Left lobe of liver (tissue), 2 donors: ENCODE results near the gene IMPA2. TPM values are rescaled to one million over a fixed set of nuclear protein-coding genes. Genes with fewer than 3 reads are reported as not detected.
"Not testable (repeated sequence)": the region's sequence is repeated elsewhere in the genome, so short reads cannot be mapped to it uniquely, and the experiment has no call there.

Experiments
- ATAC-seq: fragments of 200-7000 bp; cut with Tn5 transposase; one replicate; pipeline ENCODE4 v1.9.1; 2020; ENCODE audit warnings: mild to moderate bottlenecking, moderate library complexity
- DNase-seq: peaks from one replicate; pipeline ENCODE4 v3.0.0-alpha.2; 2020; ENCODE audit warnings: low spot score
- total RNA-seq: library from RNA; stranded (reverse); gene quantifications from one replicate; pipeline ENCODE4 v1.2.1, GENCODE V29; 2021
- donor health status: DM: no; HTN: no; CAD: no; lungs with moderate emphysema.
- donor health status: DM: no; HTN: yes; CAD: no.

Gene IMPA2
- total RNA-seq, 1 donor from 2014 or later: 51.3 TPM

DNA sequence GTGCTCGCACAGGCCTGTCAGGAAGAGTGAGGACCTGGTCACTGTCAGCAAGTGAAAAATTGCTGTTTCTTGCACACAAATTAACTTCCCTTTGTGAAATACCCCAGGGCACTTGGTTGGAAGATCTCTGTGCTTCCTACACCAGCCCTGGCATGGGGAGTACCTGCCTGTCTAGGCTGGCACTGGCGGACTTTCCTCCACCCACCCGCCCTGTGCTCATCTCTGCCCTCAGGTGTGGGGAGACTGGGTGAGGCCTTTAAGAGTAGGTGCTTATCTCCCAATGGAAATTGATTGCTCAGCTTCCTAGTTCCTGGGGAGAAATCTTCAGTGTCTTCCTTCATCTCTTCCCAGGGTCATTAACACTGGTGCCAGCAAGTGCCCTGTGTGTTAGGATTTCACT, 42.1 kb downstream of the IMPA2 start:
- no peak for DNase-seq
- no peak for ATAC-seq

DNA sequence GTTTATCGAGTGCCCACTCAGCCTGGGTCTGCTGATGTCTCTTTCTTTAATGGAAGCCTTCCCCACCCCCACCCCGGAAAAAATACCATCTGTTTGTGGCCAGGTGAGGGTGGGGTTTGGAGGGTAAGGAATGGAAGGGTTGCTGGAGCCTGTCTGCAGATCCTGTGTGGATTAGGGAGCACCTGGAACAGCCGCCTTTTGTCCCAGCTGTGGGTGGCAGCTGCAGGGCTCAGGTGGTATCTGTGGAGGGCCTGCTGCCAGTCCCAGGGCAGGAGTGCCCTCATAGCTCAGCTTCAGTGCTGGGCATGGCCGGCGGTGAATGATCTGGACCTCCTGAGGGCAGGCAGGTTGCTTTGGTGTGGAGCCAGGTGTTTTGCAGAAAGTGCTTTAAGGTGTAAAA, 45.3 kb downstream of the IMPA2 start:
- ATAC-seq (peak; percentile 45), DNase-seq (no peak)

DNA sequence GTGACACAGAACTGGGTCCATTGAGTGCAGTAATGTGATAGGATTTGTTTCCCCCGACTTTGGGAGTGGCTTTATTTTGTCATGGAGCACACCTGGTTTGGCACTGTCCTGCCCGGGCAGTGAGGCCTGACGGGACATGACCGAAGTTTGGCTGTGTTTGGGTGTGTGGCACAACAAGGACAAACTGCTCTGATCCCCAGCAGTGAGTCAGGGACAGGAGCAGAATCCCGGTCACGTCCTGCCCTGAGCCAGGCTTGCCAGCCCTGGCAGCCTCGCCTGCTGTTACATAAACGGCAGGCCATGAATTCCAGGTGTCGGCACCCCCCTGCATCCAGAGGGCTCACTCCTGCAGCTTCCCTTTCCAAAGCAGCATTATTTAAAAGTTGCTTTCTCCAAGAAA, 45.7 kb downstream of the IMPA2 start:
- ATAC-seq: peak; percentile 98

DNA sequence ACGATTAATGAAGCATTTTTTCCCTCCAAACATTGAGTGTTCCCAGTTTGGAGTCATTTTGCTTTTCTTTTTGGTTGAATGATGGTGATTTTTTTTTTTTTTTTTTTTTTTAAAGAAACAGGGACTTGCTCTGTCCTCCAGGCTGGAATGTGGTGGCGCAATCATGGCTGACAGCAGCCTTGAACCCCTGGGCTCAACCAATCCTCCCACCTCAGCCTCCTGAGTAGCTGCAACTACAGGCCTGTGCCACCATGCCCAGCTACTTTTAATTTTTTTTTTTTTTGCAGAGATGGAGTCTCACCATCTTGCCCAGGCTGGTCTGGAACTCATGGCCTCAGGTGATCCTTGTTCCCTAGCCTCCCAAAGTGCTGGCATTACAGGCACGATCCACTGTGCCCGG, 46.2 kb downstream of the IMPA2 start:
- ATAC-seq (no peak), DNase-seq (no peak)

More for the DNA sequence above, 45.7 kb downstream of the IMPA2 start:
- DNase-seq: peak; percentile 95

DNA sequence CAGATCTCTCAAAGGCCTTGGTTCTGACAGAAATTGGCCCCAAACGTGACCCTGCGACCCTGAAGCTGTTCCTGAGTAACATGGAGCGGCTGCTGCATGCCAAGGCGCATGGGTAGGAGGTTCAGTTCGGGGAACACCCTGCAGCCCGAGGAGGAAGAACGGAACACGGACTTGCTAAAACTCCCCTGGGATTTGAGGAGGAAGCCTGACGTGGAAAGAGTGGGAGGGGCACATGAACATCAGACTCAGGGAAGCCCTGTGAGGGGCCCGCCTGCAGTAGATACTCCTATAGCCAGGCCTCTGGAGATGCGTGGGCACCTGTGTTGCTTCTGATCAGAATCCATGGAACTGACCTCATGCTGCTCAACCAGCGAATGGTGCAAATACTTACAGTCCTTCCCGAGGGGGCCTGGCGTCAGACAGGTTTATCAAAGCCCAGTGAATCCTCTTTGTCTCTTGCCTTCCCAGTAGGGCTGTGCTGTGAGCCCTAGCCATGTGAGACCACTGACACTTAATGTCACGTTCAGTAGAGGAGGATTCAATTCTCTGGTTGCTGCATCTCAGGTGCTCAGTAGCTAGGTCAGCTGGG, 46.8 kb downstream of the IMPA2 start:
- ATAC-seq: no peak
- DNase-seq: no peak

DNA sequence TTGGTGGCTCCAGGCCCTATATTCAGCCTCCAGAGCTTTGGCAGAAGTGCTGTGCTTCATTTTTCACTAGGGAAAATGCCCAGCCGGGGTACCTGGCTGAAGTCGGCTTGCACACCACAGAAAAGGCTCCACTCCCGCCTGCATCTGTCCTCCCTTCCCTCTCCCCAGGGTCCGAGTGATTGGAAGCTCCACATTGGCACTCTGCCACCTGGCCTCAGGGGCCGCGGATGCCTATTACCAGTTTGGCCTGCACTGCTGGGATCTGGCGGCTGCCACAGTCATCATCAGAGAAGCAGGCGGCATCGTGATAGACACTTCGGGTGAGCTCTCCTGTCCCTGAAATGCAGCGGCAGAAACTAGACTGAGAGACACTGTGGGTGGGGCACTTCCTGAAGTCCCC, 47.4 kb downstream of the IMPA2 start:
- ATAC-seq (no peak), DNase-seq (no peak)

DNA sequence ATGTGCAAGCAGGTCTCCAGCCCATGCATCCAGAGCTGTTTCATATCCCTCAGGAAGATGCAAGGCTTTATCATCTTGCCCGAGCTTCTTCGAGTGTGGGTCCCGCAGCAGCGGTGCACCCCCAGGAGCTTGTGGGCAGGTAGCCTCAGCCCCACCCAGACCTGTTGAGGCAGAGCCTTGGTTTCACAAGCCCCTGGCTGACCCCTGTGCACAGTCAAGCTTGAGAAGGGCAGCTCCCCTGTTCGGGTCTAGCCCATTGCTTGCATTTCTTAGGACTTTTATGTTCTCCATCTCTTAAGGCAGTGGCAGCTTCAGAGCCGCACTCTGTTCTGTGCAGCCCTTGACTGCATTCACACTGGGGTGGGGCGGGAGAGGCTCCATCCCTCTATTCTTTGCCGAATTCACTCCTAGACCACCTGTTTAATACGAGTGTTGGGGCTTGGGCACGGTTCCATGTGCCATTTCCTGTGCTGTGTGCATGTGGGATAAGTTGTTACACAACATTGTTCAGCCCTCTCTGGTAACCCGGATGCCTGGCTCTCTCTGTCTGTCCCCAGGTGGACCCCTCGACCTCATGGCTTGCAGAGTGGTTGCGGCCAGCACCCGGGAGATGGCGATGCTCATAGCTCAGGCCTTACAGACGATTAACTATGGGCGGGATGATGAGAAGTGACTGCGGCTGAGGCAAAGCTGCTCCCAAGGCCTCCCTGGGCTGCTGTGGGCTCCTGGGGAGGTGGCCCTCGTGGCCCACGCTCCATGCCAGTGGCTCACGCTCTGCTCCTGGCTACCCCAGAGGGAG, 48.7 kb downstream of the IMPA2 start:
- DNase-seq: no peak

DNA sequence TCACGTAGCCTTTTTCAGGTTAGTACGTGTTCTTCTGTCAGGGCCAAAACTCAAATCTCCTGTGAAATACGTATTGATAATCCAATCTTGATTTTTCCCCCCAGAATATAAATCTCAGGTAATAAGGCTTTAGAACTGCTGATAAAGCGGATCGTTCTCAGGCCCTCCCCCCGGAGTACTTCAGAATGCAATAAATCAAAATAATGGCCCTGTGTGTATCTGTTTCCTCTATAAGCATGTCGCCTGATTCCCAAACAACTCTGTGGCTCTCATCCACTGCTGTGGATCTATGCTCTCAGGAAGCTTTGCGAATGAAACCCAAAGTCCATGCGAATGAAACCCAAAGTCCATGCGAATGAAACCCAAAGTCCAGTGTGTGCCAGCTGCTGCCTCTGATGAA, 49.4 kb downstream of the IMPA2 start:
- no peak for DNase-seq
- no peak for ATAC-seq

More for the DNA sequence above, 48.7 kb downstream of the IMPA2 start:
- ATAC-seq: no peak

DNA sequence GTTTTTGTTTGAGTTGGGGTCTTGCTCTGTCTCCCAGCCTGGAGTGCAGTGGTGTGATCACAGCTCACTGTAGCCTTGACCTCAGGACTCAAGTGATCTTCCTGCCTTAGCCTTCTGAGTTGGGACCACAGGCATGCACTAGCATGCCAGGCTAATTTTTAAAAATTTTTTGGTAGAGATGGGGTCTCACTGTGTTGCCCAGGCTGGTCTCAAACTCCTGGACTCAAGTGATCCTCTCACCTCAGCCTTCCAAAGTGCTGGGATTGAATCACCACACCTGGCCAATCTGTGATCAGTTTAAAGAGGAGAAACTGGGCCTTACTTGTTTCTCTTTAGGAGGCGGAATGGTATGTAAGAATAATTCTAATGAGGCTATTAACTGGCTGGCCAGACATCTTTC, 49.9 kb downstream of the IMPA2 start:
- no peak for ATAC-seq

DNA sequence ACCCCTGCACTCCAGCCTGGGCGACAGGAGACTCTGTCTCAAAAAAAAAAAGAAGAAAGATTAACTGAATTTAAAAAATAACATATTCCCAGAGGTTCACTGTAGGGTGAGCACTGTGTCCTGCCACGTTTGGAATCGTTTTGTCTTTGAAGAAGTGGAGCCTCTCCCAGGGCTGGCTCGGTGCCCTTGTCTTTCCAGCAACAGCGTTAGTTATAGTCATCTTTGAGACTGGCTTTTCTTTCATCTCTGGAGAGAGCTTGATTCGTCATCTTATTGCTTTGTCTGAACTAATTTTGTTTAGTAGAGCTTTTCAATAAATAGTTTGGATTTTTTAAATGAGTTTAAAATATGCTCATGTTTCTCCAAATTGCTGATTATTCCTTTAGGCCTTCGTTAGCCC, 50.5 kb downstream of the IMPA2 start:
- ATAC-seq: no peak
- DNase-seq: no peak

More for the DNA sequence above, 49.9 kb downstream of the IMPA2 start:
- no peak for DNase-seq

DNA sequence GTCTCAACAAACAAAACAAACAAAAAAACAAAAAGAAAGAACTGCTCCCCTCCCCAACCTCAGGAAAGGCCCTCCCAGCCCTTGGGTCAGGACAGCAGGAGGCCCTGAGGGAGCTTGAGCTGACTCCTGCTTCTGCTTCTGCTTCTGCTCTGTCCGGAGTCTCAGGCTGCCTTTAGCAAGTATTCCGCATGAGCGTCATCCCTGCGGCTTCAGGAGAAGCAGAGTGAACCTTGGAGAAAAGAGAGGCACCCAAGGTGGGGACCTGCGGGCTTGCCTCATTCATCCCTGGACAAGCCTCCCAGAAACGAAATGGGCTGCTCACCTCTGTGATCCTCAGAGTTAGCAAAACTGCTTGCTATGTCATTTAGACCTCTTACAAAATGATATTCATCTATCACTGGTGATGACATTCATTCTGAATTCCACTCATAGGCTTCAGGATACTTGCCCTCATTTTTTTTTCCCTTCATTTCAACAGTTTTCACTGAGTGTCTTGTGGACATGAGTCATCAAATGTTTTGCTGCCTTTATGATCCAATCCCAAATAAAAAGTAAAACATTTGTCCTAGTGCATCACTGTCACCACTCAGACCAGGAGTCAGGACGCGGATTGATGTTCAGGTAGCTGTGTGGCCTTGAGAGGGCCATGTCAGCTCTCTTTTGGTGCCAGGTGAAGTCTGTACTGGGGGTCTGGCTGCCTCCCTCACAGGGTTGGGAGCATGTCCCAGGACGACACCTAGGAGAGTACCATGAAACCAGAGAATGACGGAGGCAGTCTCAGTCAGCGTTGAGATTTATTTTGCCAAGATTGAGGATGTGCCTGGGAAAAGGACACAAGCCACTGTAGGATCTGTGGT, 51.7 kb downstream of the IMPA2 start:
- DNase-seq: no peak
- ATAC-seq: no peak

DNA sequence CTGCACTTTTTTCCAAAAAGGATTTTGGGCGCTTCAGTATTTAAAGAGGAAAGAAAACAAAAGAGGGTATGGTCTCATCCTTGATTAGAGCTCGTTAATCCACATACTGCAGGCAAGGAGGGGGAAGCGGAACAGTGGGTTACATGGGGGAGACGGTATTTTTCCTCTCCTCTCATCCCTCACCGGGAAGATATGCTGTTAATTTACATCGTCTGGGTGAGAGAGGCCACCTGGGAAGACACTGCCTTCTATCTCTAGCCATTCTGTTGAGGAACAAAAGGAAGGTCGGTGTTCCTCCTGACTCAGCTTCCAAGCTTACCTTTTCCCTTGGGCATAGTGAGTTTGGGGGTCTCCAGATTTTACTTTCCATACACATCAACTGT, 52.3 kb downstream of the IMPA2 start:
- no peak for ATAC-seq
- DNase-seq: no peak

DNA sequence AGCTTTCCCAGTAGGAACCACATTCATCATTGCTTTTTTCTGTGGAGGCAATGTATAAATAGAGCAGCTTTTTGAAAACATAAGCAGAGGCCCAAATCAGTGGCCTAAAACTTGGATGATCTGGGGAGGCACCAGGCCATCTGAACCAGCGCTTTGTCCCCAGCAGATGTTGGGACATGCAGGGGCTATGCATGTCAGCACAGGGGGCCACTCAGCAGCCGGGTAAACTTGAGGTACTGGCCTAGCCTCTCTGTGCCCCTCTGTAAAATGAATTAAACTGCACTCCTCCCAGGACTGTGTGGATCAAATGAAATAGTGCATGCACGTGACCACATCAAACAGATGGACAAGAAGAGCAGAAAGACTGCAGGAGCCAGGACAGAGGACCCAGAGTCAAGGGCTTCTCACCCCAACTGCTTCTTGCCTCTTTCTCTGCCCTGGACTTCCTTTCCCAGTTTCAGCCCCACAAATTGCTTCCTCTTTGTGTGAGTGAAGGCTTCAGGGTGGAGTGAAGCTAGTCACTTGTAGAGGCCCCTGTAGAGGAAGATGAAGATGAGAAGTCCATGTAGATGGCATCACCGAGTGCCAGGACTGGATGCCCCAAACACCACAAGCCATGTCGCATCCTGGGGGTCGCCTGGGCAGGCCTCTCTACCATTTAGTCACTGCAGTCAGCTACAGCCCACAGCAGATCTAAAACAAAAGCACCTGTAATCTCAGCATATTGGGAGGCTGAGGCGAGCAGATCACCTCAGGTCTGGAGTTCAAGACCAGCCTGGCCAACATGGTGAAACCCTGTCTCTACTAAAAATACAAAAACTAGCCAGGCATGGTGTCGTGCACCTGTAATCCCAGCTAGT, 53.2 kb downstream of the IMPA2 start:
- DNase-seq (no peak), ATAC-seq (no peak)

DNA sequence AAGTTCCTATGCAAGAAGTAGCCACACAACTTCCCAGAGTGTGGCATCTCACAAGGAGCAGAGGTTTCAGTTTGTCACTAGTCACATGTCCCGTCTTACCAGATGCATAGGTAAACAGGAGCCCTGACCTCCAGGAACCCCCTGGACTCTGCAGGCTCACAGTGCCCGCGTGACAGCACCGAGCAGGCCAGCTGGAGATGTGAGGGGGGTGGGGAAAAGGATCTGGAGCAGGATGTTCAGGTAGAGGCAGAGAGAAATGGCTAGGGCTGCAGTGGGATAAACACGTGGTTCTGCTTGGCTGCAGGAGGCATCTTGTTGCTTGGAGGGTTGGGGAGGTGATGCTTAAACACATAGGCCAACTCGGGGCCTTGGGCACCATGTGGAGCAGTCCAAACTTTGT, 54.2 kb downstream of the IMPA2 start:
- DNase-seq: no peak
- no peak for ATAC-seq

DNA sequence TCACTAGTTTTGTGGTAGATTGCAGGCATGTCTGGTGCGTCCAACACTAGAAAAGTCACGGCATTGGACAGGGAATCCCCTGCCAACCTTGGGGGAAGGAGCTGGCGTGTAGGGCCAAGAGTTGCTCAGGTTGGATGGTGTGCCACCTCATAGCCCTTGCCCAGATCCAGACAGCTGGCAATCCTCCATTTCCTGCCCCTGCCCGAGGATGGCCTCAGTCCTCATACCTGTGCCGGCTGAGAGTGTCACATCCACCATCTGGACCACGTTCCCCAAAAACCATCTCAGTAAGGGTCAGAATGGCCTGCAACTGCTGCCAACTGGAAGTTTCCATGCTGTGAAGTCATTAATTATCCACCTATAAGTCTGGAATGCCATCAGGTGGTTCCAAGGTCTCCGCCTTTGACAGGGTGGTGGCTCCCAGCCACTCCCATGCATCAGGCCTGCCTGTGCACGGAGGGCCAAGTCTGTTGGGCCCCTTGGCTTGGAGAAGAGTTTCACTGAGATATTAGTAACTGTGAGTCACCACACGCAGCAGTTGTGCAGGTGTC, 55.0 kb downstream of the IMPA2 start:
- no peak for DNase-seq
- ATAC-seq: no peak

DNA sequence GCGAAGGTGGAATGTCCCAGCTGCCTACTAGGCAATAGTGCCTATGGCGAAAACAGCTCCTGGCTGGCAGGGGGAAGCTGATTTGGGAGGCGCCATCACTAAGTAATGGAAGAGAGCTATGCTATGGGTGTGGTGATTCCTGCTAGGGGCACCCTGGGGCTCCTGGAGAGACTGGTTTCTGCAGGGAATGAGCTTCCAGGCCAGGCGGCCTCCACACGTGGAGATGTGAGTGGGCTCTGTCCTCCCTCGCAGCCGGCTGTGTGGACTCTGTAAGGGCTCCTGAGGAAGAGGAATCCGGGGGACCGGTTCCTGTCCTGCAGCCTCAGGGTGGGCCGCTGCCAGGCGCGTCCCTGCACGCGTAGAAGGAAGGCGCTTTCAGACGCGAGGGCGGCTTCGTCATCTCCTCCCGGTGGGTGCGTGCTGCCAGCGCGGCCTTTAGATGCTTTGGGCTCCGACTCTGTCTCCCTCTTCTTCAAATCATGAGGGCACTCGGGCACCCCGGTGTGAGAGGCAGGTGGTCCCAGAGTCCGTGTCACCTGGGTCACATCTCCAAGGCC, 56.9 kb downstream of the IMPA2 start:
- no peak for DNase-seq
- ATAC-seq: no peak

DNA sequence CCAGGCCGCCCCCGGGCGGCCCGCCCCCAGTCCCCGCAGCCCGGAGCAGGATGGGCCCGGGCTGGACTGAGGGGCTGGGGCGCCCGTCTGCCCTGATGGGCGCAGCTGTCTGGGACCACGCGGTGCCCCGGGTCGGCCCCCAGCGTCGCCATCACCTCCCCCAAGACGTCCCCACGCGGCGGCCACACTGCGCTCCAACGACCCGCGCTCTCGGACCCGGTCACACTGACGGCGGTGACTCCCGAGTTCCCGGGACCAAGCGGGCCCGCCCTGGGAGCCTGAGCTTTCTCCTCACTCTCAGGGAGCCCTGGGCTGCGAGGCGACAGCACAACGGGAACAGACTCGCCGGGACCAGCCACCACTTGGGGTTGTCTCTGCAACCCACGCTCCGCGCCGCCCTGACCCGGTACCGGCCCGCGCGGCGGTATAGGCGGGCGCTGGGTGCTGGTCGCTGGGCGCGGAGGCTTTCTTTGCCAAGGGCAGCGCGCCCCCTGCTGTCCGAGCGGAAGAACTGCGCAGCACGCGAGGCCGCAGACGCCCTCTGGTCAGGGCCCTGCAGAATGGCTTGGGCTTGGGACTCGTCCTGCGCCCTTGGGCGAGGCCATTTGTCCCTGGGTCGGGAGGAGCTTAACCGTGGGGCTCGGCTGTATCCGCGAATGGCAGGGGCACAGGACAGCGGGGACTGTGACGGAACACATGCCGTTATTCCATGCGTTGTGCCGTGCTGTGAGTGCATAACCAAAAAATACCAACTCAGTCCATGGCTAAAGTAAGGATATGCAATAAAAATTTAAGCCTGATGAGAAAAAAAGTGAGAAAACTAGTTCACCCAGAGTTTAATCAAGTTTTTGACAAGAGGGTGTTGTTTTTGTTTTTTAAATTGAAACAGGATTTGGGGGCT, 57.6 kb downstream of the IMPA2 start:
- peak; percentile 99 for ATAC-seq
- DNase-seq: peak; percentile 90

DNA sequence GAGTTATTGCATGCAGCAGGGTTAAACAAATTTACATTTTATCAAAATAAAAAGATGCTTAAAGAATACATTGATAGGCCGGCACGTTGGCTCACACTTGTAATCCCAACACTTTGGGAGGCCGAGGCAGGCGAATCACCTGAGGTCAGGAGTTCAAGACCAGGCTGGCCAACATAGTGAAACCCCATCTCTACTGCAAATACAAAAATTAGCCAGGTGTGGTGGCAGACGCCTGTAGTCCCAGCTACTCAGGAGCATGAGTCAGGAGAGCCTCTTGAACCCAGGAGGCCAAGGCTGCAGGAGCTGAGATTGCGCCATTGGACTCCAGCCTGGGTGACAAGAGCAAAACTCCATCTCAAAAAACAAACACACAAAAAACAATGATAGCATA, 58.2 kb downstream of the IMPA2 start:
- DNase-seq, ATAC-seq: not testable (repeated sequence)

DNA sequence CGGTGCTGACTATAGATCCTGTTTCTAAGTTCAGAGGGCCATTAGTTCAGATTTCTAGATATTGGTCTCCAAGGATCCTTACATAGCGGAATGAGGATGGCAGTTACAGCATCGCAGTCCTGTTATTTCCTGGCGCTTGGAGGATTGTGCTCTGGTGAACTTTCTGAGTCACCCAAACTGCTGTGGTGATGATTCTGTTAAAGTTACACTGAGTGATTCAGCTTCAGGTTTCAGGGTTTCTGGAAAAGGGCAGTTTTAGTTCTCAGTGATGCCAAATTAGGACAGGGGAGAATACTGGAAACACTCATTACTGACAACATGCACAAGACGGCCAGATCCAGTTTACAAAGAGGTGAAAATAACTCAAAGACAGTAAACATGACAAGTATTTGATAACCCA, 60.3 kb downstream of the IMPA2 start:
- no peak for DNase-seq
- ATAC-seq: no peak
